Measurements from ENCODE around the gene AFTPH. TPM values are rescaled to one million over a fixed set of nuclear protein-coding genes. Genes with fewer than 3 reads are reported as not detected.

Gene AFTPH
- total and polyA plus RNA-seq, 9 of the 15 experiments (the other 6 are each of a cell fraction or from before 2014, with no cell fraction given): 8.0 to 26.2 (median 13.8) TPM

- 0 out of 2 replicates have a peak, but pooled peaks have one; percentile 11 for TF ChIP-seq ZBTB33 (CRISPR knock-in tag; IDR thresholded peaks at IDR 0.05)
- TF ChIP-seq DMBX1 (CRISPR knock-in tag; IDR thresholded peaks at IDR 0.05; ENCODE audit: borderline replicate concordance): no peak
- 0 out of 2 replicates have a peak, but pooled peaks have one; percentile 15 for TF ChIP-seq SMAD4 (CRISPR knock-in tag; conservative IDR thresholded peaks at IDR 0.05)
- TF ChIP-seq NBN (IDR thresholded peaks at IDR 0.05; ENCODE audit: low read depth): no peak
- TF ChIP-seq ZNF274 (IDR thresholded peaks at IDR 0.05; ENCODE audit: borderline replicate concordance, low read depth, low read length): no peak
- TF ChIP-seq LEF1 (IDR thresholded peaks at IDR 0.05): no peak
- TF ChIP-seq CREB5 (CRISPR knock-in tag; IDR thresholded peaks at IDR 0.05): no peak
- TF ChIP-seq TRIM25 (IDR thresholded peaks at IDR 0.05; ENCODE audit: borderline replicate concordance): no peak
- peak; percentile 93 for TF ChIP-seq TFAP4 (CRISPR knock-in tag; IDR thresholded peaks at IDR 0.05; ENCODE audit: borderline replicate concordance)
- peak; percentile 14 for TF ChIP-seq HDAC3 (IDR thresholded peaks at IDR 0.05; ENCODE audit: borderline replicate concordance, partially characterized antibody)
- TF ChIP-seq ZNF134 (CRISPR knock-in tag; conservative IDR thresholded peaks at IDR 0.05): no peak
- TF ChIP-seq PKNOX1 (IDR thresholded peaks at IDR 0.05): peak; percentile 10; the same call in 1 of the 2 replicates
- TF ChIP-seq ZNF696 (CRISPR knock-in tag; conservative IDR thresholded peaks at IDR 0.05): no peak
- TF ChIP-seq ZFPM2 (CRISPR knock-in tag; IDR thresholded peaks at IDR 0.05): no peak
- TF ChIP-seq ZNF232 (CRISPR knock-in tag; IDR thresholded peaks at IDR 0.05): no peak
- no peak for TF ChIP-seq ZNF644 (tag; IDR thresholded peaks at IDR 0.05; ENCODE audit: low read depth)
- no peak for TF ChIP-seq NELFE (IDR thresholded peaks at IDR 0.05; ENCODE audit: insufficient read depth, insufficient read length)
- no peak for TF ChIP-seq BRD9 (IDR thresholded peaks at IDR 0.05; ENCODE audit: low read depth, partially characterized antibody)
- peak; percentile 82 for TF ChIP-seq RBFOX2 (IDR thresholded peaks at IDR 0.05; ENCODE audit: low read depth, low read length)
Measured at GRCh38 chr2:64523666-64524603, at the start of gene AFTPH (continued).

All from K562 (cell line).